ENCODE measurements around the gene TGFA.

TGFA gene

GRCh38 chr2:70580352-70580751 lies 26.7 kb upstream of the TGFA start:
- TF ChIP-seq CTCF (IDR thresholded peaks at IDR 0.05; ENCODE audit: borderline replicate concordance, control extremely low read depth, extremely low read depth, insufficient read depth, missing control alignments), result no peak
- in situ Hi-C loops (cut with MboI; ENCODE audit: low sequenced_read_pairs, unreplicated experiment), result no loop called here
- DNase-seq (ENCODE audit: low spot score), result no peak

- TF ChIP-seq CTCF (IDR thresholded peaks at IDR 0.05; ENCODE audit: borderline replicate concordance, control extremely low read depth, extremely low read depth, insufficient read depth, missing control alignments), result no peak
- in situ Hi-C loops (cut with MboI; ENCODE audit: low sequenced_read_pairs, unreplicated experiment), result no loop called here
- DNase-seq (ENCODE audit: low spot score), result no peak
Measured at GRCh38 chr2:70574618-70575017, 21.0 kb upstream of the TGFA start.

- in situ Hi-C loops (cut with MboI; ENCODE audit: low sequenced_read_pairs, unreplicated experiment), result no loop called here
- DNase-seq (ENCODE audit: low spot score), result no peak
- TF ChIP-seq CTCF (IDR thresholded peaks at IDR 0.05; ENCODE audit: borderline replicate concordance, control extremely low read depth, extremely low read depth, insufficient read depth, missing control alignments), result no peak
Measured at GRCh38 chr2:70574109-70574508, 20.5 kb upstream of the TGFA start.

- in situ Hi-C loops (cut with MboI; ENCODE audit: low sequenced_read_pairs, unreplicated experiment), result no loop called here
- no peak for TF ChIP-seq CTCF (IDR thresholded peaks at IDR 0.05; ENCODE audit: borderline replicate concordance, control extremely low read depth, extremely low read depth, insufficient read depth, missing control alignments)
- DNase-seq (ENCODE audit: low spot score), result no peak
Measured at GRCh38 chr2:70570041-70570661, 16.5 kb upstream of the TGFA start.

- no peak for DNase-seq (ENCODE audit: low spot score)
- TF ChIP-seq CTCF (IDR thresholded peaks at IDR 0.05; ENCODE audit: borderline replicate concordance, control extremely low read depth, extremely low read depth, insufficient read depth, missing control alignments), result no peak
- in situ Hi-C loops (cut with MboI; ENCODE audit: low sequenced_read_pairs, unreplicated experiment), result no loop called here
Measured at GRCh38 chr2:70569559-70569958, 15.9 kb upstream of the TGFA start.

- DNase-seq (ENCODE audit: low spot score), result no peak
- TF ChIP-seq CTCF (IDR thresholded peaks at IDR 0.05; ENCODE audit: borderline replicate concordance, control extremely low read depth, extremely low read depth, insufficient read depth, missing control alignments), result no peak
- in situ Hi-C loops (cut with MboI; ENCODE audit: low sequenced_read_pairs, unreplicated experiment), result no loop called here
Measured at GRCh38 chr2:70566906-70567305, 13.3 kb upstream of the TGFA start.
